Measurements from ENCODE around the gene P2RY13. TPM values are rescaled to one million over a fixed set of nuclear protein-coding genes. Genes with fewer than 3 reads are reported as not detected.
A peak's percentile ranks its signal among the peaks of the same experiment; 100 is the strongest.

The P2RY13 gene
- total RNA-seq, 1 donor from 2014 or later, result not detected

GRCh38 chr3:151330899-151331298 lies 1.6 kb upstream of the P2RY13 start:
- Mint-ChIP-seq H3K4me3 (no peak overlapping the region), H3K27ac (ENCODE audit: unreplicated experiment) (no peak overlapping the region), H3K36me3 (ENCODE audit: low read depth) (no peaks in the 10 kb centered on the region), H3K4me1 (no peaks in the 10 kb centered on the region), H3K27me3 (ENCODE audit: low read depth) (no peaks in the 10 kb centered on the region), H3K9me3 (no peaks in the 10 kb centered on the region)
- TF ChIP-seq CTCF (conservative IDR thresholded peaks at IDR 0.05), result no peak
- no peak for DNase-seq (ENCODE audit: low read depth, low spot score)

GRCh38 chr3:151330379-151330778 lies 1.0 kb upstream of the P2RY13 start:
- no peaks in the 10 kb centered on the region for H3K4me1 Mint-ChIP-seq
- H3K27ac Mint-ChIP-seq (ENCODE audit: unreplicated experiment), result no peak overlapping the region
- no peaks in the 10 kb centered on the region for H3K27me3 Mint-ChIP-seq (ENCODE audit: low read depth)
- H3K36me3 Mint-ChIP-seq (ENCODE audit: low read depth), result no peaks in the 10 kb centered on the region
- H3K9me3 Mint-ChIP-seq, result no peaks in the 10 kb centered on the region
- no peak overlapping the region for H3K4me3 Mint-ChIP-seq
- no peak for TF ChIP-seq CTCF (conservative IDR thresholded peaks at IDR 0.05)
- DNase-seq (ENCODE audit: low read depth, low spot score), result no peak

GRCh38 chr3:151328298-151328995 lies 902 bp downstream of the P2RY13 start:
- Mint-ChIP-seq H3K27ac (ENCODE audit: unreplicated experiment) (no peak overlapping the region), H3K4me1 (no peaks in the 10 kb centered on the region), H3K36me3 (ENCODE audit: low read depth) (no peaks in the 10 kb centered on the region), H3K4me3 (no peak overlapping the region), H3K27me3 (ENCODE audit: low read depth) (no peaks in the 10 kb centered on the region), H3K9me3 (no peaks in the 10 kb centered on the region)
- no peak for TF ChIP-seq CTCF (conservative IDR thresholded peaks at IDR 0.05)
- no peak for DNase-seq (ENCODE audit: low read depth, low spot score)

GRCh38 chr3:151327571-151328198 lies 1.7 kb downstream of the P2RY13 start:
- Mint-ChIP-seq H3K36me3 (ENCODE audit: low read depth) (no peaks in the 10 kb centered on the region), H3K27me3 (ENCODE audit: low read depth) (no peaks in the 10 kb centered on the region), H3K4me1 (no peaks in the 10 kb centered on the region), H3K9me3 (peaks cover under 1% of the 10 kb centered on the region), H3K4me3 (no peak overlapping the region), H3K27ac (ENCODE audit: unreplicated experiment) (no peak overlapping the region)
- peak; percentile 76 for TF ChIP-seq CTCF (conservative IDR thresholded peaks at IDR 0.05)
- no peak for DNase-seq (ENCODE audit: low read depth, low spot score)

- Mint-ChIP-seq H3K27ac (ENCODE audit: unreplicated experiment) (no peak overlapping the region), H3K36me3 (ENCODE audit: low read depth) (peaks cover 3% of the 10 kb centered on the region), H3K27me3 (ENCODE audit: low read depth) (no peaks in the 10 kb centered on the region), H3K4me3 (no peak overlapping the region), H3K9me3 (peaks cover 3% of the 10 kb centered on the region), H3K4me1 (no peaks in the 10 kb centered on the region)
- no peak for TF ChIP-seq CTCF (conservative IDR thresholded peaks at IDR 0.05)
- no peak for DNase-seq (ENCODE audit: low read depth, low spot score)
Observed at GRCh38 chr3:151322511-151322910, 6.8 kb downstream of the P2RY13 start.
